LNCAP (cell line): ENCODE measurements around the gene RPS14.

Experiments used
- CTCF ChIP-seq: fragments of 450-650 bp; IDR thresholded peaks from 2 replicates; pipeline ENCODE4 v1.5.1; 2017; ENCODE audit warnings: mild to moderate bottlenecking

RPS14 gene

GRCh38 chr5:150406103-150406722 lies 43.3 kb downstream of the RPS14 start:
- no peak for TF ChIP-seq CTCF

GRCh38 chr5:150404941-150405816 lies 44.4 kb downstream of the RPS14 start:
- TF ChIP-seq CTCF = no peak

- no peak for TF ChIP-seq CTCF
Measured at GRCh38 chr5:150404535-150404934, 45.0 kb downstream of the RPS14 start.

- TF ChIP-seq CTCF = no peak
Measured at GRCh38 chr5:150404121-150404520, 45.4 kb downstream of the RPS14 start.

GRCh38 chr5:150402901-150403342 lies 46.6 kb downstream of the RPS14 start:
- no peak for TF ChIP-seq CTCF

GRCh38 chr5:150402229-150402773 lies 47.2 kb downstream of the RPS14 start:
- TF ChIP-seq CTCF = no peak

- TF ChIP-seq CTCF = no peak
Measured at GRCh38 chr5:150401376-150402228, 47.9 kb downstream of the RPS14 start.
